Breast epithelium (tissue), 3 donors: Measurements from ENCODE around the gene CNOT1.

Source experiments
- CTCF ChIP-seq, 3 donors: fragments of 450-650 bp; IDR thresholded peaks; one replicate each; pipeline ENCODE4 v1.5.1; 2016 to 2017; ENCODE audit warnings: antibody characterized with exemption in 3 of 3, mild to moderate bottlenecking in 3 of 3, moderate library complexity in 3 of 3
- POLR2A ChIP-seq: fragments of 450-650 bp; IDR thresholded peaks from one replicate; pipeline ENCODE4 v1.6.1; 2016; ENCODE audit warnings: antibody characterized with exemption, mild to moderate bottlenecking, moderate library complexity
- POLR2AphosphoS5 ChIP-seq, 3 donors: sonication (generic); formaldehyde crosslinking; IDR thresholded peaks; one replicate each; pipeline ENCODE4 v1.6.1; 2017; ENCODE audit warnings: antibody characterized with exemption in 3 of 3

GRCh38 chr16:58492066-58492465, 137.6 kb downstream of the CNOT1 start:
- TF ChIP-seq CTCF (IDR thresholded peaks at IDR 0.05), result no peak
- TF ChIP-seq POLR2A, result no peak
- no peak for TF ChIP-seq POLR2AphosphoS5 (IDR thresholded peaks at IDR 0.05)
